Measurements from ENCODE around the gene AOPEP. TPM values are rescaled to one million over a fixed set of nuclear protein-coding genes. Genes with fewer than 3 reads are reported as not detected.

AOPEP gene
- total RNA-seq, 1 experiment from 2014 or later, result 36.4 TPM

DNA sequence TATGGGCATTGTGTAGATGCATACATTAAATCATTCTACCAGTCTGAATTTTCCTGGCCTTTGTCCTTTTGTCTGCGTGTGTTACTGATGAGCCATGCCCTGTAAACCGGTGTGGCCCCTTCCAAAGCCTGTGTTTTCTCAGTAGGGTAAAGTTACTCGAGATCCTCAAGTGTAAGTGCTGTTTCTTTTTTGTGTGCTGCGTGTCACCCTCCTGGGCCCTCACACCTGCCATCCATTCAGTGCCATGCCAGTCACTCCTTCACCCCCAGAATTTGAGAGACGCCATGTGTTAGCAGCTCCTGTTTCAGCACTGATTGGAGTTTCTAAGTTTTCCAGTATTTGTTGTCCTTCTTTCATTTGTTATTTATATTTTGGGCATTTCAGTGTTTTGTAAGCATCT is 302.8 kb downstream of the AOPEP start:
- DNase-seq (ENCODE audit: low read depth, low spot score), result no peak
- in situ Hi-C loops (cut with HindIII; ENCODE audit: low pct_unique_long_range_greater_than_20kb, low sequenced_read_pairs), result no loop called here
- ChIA-PET POLR2A (no interaction called here), CTCF (interaction anchor here (0.6 kb wide), 1 partner anchor 359 kb away, joined by 4 read pairs; no protein-coding TSS in a partner anchor)
- BruUV-seq (replicated peaks), result no TSS peak
- peak overlapping the region; percentile 63; the same call in 1 of the 2 replicates for H3K27ac ChIP-seq (ENCODE audit: low read length)
- intact Hi-C loops (cut with micrococcal nuclease; ENCODE audit: unreplicated experiment), result no loop called here
- no peak overlapping the region for H3K4me3 ChIP-seq (ENCODE audit: low read depth in 2 of 2, low read length in 2 of 2)
- peaks cover 88% of the 10 kb centered on the region for H3K4me1 ChIP-seq (ENCODE audit: control insufficient read depth, insufficient read depth, low read length)
- H3K27me3 ChIP-seq (ENCODE audit: control insufficient read depth, insufficient read depth, low read length), result no peaks in the 10 kb centered on the region
- H3K36me3 ChIP-seq (ENCODE audit: control insufficient read depth, insufficient read depth, low read length), result peaks cover 5% of the 10 kb centered on the region; the same call in 1 of the 2 replicates
- TF ChIP-seq, protein P1, sequence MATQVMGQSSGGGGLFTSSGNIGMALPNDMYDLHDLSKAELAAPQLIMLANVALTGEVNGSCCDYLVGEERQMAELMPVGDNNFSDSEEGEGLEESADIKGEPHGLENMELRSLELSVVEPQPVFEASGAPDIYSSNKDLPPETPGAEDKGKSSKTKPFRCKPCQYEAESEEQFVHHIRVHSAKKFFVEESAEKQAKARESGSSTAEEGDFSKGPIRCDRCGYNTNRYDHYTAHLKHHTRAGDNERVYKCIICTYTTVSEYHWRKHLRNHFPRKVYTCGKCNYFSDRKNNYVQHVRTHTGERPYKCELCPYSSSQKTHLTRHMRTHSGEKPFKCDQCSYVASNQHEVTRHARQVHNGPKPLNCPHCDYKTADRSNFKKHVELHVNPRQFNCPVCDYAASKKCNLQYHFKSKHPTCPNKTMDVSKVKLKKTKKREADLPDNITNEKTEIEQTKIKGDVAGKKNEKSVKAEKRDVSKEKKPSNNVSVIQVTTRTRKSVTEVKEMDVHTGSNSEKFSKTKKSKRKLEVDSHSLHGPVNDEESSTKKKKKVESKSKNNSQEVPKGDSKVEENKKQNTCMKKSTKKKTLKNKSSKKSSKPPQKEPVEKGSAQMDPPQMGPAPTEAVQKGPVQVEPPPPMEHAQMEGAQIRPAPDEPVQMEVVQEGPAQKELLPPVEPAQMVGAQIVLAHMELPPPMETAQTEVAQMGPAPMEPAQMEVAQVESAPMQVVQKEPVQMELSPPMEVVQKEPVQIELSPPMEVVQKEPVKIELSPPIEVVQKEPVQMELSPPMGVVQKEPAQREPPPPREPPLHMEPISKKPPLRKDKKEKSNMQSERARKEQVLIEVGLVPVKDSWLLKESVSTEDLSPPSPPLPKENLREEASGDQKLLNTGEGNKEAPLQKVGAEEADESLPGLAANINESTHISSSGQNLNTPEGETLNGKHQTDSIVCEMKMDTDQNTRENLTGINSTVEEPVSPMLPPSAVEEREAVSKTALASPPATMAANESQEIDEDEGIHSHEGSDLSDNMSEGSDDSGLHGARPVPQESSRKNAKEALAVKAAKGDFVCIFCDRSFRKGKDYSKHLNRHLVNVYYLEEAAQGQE (IDR thresholded peaks at IDR 0.05; ENCODE audit: insufficient read depth in 1 of 2, low read depth in 2 of 2, low read length in 1 of 2), result no peak
- TF ChIP-seq SIN3A (IDR thresholded peaks at IDR 0.05; ENCODE audit: borderline replicate concordance, insufficient read depth, low read depth, low read length) (no peak), POLR2AphosphoS5 (IDR thresholded peaks at IDR 0.05; ENCODE audit: low read depth, low read length) (no peak), TCF7L2 (IDR thresholded peaks at IDR 0.05; ENCODE audit: low read depth, low read length) (no peak)
- TF ChIP-seq, protein P2, sequence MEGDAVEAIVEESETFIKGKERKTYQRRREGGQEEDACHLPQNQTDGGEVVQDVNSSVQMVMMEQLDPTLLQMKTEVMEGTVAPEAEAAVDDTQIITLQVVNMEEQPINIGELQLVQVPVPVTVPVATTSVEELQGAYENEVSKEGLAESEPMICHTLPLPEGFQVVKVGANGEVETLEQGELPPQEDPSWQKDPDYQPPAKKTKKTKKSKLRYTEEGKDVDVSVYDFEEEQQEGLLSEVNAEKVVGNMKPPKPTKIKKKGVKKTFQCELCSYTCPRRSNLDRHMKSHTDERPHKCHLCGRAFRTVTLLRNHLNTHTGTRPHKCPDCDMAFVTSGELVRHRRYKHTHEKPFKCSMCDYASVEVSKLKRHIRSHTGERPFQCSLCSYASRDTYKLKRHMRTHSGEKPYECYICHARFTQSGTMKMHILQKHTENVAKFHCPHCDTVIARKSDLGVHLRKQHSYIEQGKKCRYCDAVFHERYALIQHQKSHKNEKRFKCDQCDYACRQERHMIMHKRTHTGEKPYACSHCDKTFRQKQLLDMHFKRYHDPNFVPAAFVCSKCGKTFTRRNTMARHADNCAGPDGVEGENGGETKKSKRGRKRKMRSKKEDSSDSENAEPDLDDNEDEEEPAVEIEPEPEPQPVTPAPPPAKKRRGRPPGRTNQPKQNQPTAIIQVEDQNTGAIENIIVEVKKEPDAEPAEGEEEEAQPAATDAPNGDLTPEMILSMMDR (IDR thresholded peaks at IDR 0.05), result no peak
- no peak for ATAC-seq
- no peaks in the 10 kb centered on the region for H3K9me3 ChIP-seq (ENCODE audit: control insufficient read depth, insufficient read depth, low read depth, low read length)

DNA sequence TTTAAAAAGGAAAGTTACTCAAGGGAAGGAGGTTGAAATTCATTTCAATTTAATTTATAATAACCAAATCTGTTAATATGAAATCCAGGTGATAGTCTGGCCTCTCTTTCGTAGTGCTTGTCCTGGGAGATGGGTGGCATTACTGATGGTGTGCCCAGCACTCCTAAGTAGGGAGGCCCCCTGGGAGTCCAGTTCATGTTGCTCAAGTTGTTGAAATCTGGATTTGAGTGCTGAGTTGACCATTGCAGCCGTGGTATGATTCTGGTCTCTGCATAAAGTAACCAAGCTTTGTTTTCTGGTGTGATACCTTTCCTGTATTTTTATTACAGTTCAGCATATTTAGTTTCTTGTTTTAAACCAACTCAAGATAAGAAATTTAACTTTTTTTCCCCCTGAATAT is 303.2 kb downstream of the AOPEP start:
- BruUV-seq (replicated peaks), result no TSS peak
- ChIA-PET CTCF (no interaction called here), POLR2A (no interaction called here)
- no peak overlapping the region for H3K4me3 ChIP-seq (ENCODE audit: low read depth in 2 of 2, low read length in 2 of 2)
- intact Hi-C loops (cut with micrococcal nuclease; ENCODE audit: unreplicated experiment), result no loop called here
- H3K9me3 ChIP-seq (ENCODE audit: control insufficient read depth, insufficient read depth, low read depth, low read length), result no peaks in the 10 kb centered on the region
- H3K36me3 ChIP-seq (ENCODE audit: control insufficient read depth, insufficient read depth, low read length), result peaks cover 4% of the 10 kb centered on the region; the same call in 1 of the 2 replicates
- peaks cover 88% of the 10 kb centered on the region for H3K4me1 ChIP-seq (ENCODE audit: control insufficient read depth, insufficient read depth, low read length)
- H3K27me3 ChIP-seq (ENCODE audit: control insufficient read depth, insufficient read depth, low read length), result no peaks in the 10 kb centered on the region
- DNase-seq (ENCODE audit: low read depth, low spot score) (no peak), ATAC-seq (no peak)
- H3K27ac ChIP-seq (ENCODE audit: low read length), result peak overlapping the region; percentile 63
- in situ Hi-C loops (cut with HindIII; ENCODE audit: low pct_unique_long_range_greater_than_20kb, low sequenced_read_pairs), result no loop called here
- no peak for TF ChIP-seq TCF7L2 (IDR thresholded peaks at IDR 0.05; ENCODE audit: low read depth, low read length)
- TF ChIP-seq, protein P1 (IDR thresholded peaks at IDR 0.05; ENCODE audit: insufficient read depth in 1 of 2, low read depth in 2 of 2, low read length in 1 of 2), result no peak
- no peak for TF ChIP-seq SIN3A (IDR thresholded peaks at IDR 0.05; ENCODE audit: borderline replicate concordance, insufficient read depth, low read depth, low read length)
- TF ChIP-seq, protein P2 (IDR thresholded peaks at IDR 0.05), result no peak
- no peak for TF ChIP-seq POLR2AphosphoS5 (IDR thresholded peaks at IDR 0.05; ENCODE audit: low read depth, low read length)

Measured in Panc1 (cell line).